AG20443 (cell line): ENCODE results near the gene GSDME.

ENCODE experiments used
- DNase-seq: peaks from one replicate; pipeline ENCODE4 v3.0.0; 2012; ENCODE audit warnings: low spot score, mixed read lengths

GSDME gene

DNA sequence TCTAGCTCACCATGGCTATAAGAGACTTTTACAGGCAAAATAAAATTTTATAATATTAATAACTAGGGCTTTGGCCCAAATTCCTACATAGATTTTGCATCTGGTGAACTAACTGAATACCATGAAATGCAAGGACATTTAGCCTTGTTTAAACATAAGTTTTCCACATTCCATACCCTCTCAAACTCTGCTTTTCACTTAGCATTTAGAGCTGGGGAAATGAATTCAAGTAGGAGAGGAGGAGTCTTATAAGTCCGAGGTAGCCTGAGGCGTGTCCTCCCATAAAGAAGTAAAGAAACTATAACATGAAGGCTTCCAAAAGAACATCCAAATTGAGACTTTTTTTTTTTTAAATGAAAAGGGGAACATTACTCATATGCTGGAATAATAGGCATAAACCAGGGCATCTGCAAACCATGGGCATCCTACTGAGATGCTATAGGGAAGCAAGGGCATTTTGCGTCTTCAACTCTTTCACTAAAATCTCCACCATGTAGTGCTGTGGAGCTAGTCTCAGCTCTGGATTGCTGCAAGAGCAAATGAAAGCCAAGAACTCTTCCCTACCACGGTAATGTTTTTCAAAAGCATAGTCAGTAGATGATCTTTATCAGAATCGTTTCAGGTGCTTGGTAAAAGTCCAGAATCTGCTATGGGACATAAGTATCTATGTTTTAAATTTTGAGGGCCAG is 104.9 kb downstream of the GSDME start:
- DNase-seq: peak; percentile 18
